ENCODE results near the gene PRPSAP2. TPM values are rescaled to one million over a fixed set of nuclear protein-coding genes. Genes with fewer than 3 reads are reported as not detected.

PRPSAP2 gene
- total and polyA plus RNA-seq, 4 donors = 18.2 to 56.1 (median 23.3) TPM

DNA sequence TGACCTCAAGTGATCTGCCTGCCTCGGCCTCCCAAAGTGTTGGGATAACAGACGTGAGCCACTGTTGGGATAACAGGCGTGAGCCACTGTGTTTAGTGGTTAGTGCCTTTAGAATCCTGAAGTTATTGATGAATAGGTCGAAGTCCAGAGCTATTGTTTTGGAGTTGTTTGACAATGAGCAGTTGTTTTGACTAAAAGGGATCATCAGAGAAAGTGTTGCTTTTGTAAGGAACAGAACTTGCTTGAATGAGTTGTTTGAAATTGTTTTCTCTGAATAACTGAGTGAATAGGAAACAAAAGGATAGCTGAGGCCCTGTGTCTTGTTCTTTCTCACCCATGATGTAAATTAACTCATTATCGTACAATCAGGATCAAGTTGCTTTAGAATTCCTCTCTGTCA lies 46.6 kb downstream of the PRPSAP2 start:
- TF ChIP-seq, protein P1, sequence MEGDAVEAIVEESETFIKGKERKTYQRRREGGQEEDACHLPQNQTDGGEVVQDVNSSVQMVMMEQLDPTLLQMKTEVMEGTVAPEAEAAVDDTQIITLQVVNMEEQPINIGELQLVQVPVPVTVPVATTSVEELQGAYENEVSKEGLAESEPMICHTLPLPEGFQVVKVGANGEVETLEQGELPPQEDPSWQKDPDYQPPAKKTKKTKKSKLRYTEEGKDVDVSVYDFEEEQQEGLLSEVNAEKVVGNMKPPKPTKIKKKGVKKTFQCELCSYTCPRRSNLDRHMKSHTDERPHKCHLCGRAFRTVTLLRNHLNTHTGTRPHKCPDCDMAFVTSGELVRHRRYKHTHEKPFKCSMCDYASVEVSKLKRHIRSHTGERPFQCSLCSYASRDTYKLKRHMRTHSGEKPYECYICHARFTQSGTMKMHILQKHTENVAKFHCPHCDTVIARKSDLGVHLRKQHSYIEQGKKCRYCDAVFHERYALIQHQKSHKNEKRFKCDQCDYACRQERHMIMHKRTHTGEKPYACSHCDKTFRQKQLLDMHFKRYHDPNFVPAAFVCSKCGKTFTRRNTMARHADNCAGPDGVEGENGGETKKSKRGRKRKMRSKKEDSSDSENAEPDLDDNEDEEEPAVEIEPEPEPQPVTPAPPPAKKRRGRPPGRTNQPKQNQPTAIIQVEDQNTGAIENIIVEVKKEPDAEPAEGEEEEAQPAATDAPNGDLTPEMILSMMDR (IDR thresholded peaks at IDR 0.05; ENCODE audit: control extremely low read depth, extremely low read depth) = no peak
- H3K9me3 ChIP-seq (ENCODE audit: control insufficient read depth in 4 of 4, insufficient read depth in 3 of 4, low read length in 3 of 4) = no peaks in the 10 kb centered on the region
- peaks cover 2 to 17% (median 14%) of the 10 kb centered on the region in 4 donors for H3K36me3 ChIP-seq (ENCODE audit: control insufficient read depth in 4 of 4, insufficient read depth in 4 of 4, low read length in 4 of 4)
- 94 to 95% methylated on average over 5 of the region's 5 CpGs for WGBS, 2 donors
- DNase-seq = no peak
- no peak for ATAC-seq (ENCODE audit: insufficient read depth, low FRiP score)
- no peaks in the 10 kb centered on the region for H3K27me3 ChIP-seq (ENCODE audit: control insufficient read depth in 3 of 3, insufficient read depth in 3 of 3, low read length in 2 of 3)
- H3K4me1 ChIP-seq (ENCODE audit: control insufficient read depth in 5 of 5, insufficient read depth in 5 of 5, low read length in 5 of 5) = no peaks in the 10 kb centered on the region
- H3K27ac ChIP-seq (ENCODE audit: low read depth in 1 of 2, low read length in 1 of 2) = no peak overlapping the region
- no peak overlapping the region for H3K4me3 ChIP-seq
- no peak overlapping the region for H3K9ac ChIP-seq (ENCODE audit: insufficient read depth in 1 of 2, low read length in 2 of 2)

DNA sequence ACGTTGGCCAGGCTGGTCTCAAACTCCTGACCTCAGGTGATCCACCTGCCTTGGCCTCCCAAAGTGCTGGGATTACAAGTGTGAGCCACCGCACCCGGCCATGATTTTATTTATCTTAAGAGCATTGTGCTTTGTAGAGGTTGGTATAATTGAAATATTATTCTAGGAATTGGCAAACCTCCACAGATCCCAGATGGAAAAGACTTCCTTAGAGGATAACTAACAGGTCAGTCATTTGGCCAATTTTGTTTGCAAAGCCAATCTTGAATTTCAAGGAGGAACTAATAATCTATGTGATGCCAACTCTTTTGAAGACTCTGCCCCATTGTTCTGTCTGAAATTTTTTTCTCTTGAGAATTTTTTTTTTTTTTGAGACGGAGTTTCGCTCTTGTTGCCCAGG lies 47.3 kb downstream of the PRPSAP2 start:
- TF ChIP-seq, protein P1 (IDR thresholded peaks at IDR 0.05; ENCODE audit: control extremely low read depth, extremely low read depth) = no peak

DNA sequence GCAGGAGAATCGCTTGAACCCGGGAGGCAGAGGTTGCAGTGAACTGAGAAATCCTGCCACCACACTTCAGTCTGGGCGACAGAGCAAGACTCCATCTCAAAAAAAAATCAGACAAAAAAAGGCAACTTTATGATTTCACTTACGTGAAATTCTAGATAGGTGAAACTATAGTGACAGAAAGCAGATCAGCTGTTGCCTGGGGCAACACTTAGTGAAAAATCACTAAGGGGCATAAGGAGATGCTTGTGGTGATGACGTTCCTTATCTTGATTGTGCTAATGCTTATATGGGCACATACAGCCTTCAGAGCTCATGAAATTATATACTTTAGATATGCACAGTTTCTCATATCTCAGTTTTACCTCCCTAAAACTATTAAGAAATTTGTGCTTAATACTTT lies 52.4 kb downstream of the PRPSAP2 start:
- H3K36me3 ChIP-seq (ENCODE audit: control insufficient read depth in 4 of 4, insufficient read depth in 4 of 4, low read length in 4 of 4) = peaks cover 5 to 18% (median 16%) of the 10 kb centered on the region in 4 donors
- no peak for ATAC-seq (ENCODE audit: insufficient read depth, low FRiP score)
- H3K27me3 ChIP-seq (ENCODE audit: control insufficient read depth in 3 of 3, insufficient read depth in 3 of 3, low read length in 2 of 3) = no peaks in the 10 kb centered on the region
- no peak overlapping the region for H3K9ac ChIP-seq (ENCODE audit: insufficient read depth in 1 of 2, low read length in 2 of 2)
- TF ChIP-seq, protein P1 (IDR thresholded peaks at IDR 0.05; ENCODE audit: control extremely low read depth, extremely low read depth) = no peak
- H3K9me3 ChIP-seq (ENCODE audit: control insufficient read depth in 4 of 4, insufficient read depth in 3 of 4, low read length in 3 of 4) = no peaks in the 10 kb centered on the region
- 94 to 95% methylated on average over 5 of the region's 5 CpGs for WGBS, 2 donors
- H3K4me1 ChIP-seq (ENCODE audit: control insufficient read depth in 5 of 5, insufficient read depth in 5 of 5, low read length in 5 of 5) = no peaks in the 10 kb centered on the region
- no peak overlapping the region for H3K4me3 ChIP-seq
- H3K27ac ChIP-seq (ENCODE audit: low read depth in 1 of 2, low read length in 1 of 2) = no peak overlapping the region
- no peak for DNase-seq

More for the DNA sequence above, 47.3 kb downstream of the PRPSAP2 start:
- no peak overlapping the region for H3K4me3 ChIP-seq
- H3K27me3 ChIP-seq (ENCODE audit: control insufficient read depth in 3 of 3, insufficient read depth in 3 of 3, low read length in 2 of 3) = no peaks in the 10 kb centered on the region
- WGBS, 2 donors = 77 to 85% methylated on average over 5 of the region's 5 CpGs
- no peak overlapping the region for H3K27ac ChIP-seq (ENCODE audit: low read depth in 1 of 2, low read length in 1 of 2)
- DNase-seq = no peak
- no peak for ATAC-seq (ENCODE audit: insufficient read depth, low FRiP score)
- H3K36me3 ChIP-seq (ENCODE audit: control insufficient read depth in 4 of 4, insufficient read depth in 4 of 4, low read length in 4 of 4) = peaks cover 2 to 17% (median 13%) of the 10 kb centered on the region in 4 donors
- H3K9ac ChIP-seq (ENCODE audit: insufficient read depth in 1 of 2, low read length in 2 of 2) = no peak overlapping the region
- no peaks in the 10 kb centered on the region for H3K9me3 ChIP-seq (ENCODE audit: control insufficient read depth in 4 of 4, insufficient read depth in 3 of 4, low read length in 3 of 4)
- H3K4me1 ChIP-seq (ENCODE audit: control insufficient read depth in 5 of 5, insufficient read depth in 5 of 5, low read length in 5 of 5) = no peaks in the 10 kb centered on the region

DNA sequence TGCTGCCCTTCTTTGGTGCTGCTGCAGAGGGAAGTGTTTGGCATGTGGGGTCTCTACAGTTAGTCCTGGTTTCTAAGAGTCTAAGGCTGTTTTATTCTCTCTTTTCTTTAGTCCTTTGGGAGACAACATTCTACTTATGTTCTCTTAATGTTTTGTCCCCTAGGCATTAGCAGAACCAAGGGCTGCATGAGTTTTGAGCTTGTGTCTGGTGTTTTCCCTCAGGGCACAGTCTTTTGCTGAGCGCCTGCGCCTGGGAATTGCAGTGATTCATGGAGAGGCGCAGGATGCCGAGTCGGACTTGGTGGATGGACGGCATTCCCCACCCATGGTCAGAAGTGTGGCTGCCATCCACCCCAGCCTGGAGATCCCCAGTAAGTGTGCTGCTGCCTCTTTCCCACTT lies 53.0 kb downstream of the PRPSAP2 start:
- 95 to 97% methylated on average over 6 of the region's 6 CpGs for WGBS, 2 donors
- H3K4me3 ChIP-seq = no peak overlapping the region
- TF ChIP-seq, protein P1 (IDR thresholded peaks at IDR 0.05; ENCODE audit: control extremely low read depth, extremely low read depth) = no peak
- no peaks in the 10 kb centered on the region for H3K4me1 ChIP-seq (ENCODE audit: control insufficient read depth in 5 of 5, insufficient read depth in 5 of 5, low read length in 5 of 5)
- DNase-seq = no peak
- H3K27me3 ChIP-seq (ENCODE audit: control insufficient read depth in 3 of 3, insufficient read depth in 3 of 3, low read length in 2 of 3) = no peaks in the 10 kb centered on the region
- H3K9me3 ChIP-seq (ENCODE audit: control insufficient read depth in 4 of 4, insufficient read depth in 3 of 4, low read length in 3 of 4) = no peaks in the 10 kb centered on the region
- H3K27ac ChIP-seq (ENCODE audit: low read depth in 1 of 2, low read length in 1 of 2) = no peak overlapping the region
- peaks cover 5 to 18% (median 16%) of the 10 kb centered on the region in 4 donors for H3K36me3 ChIP-seq (ENCODE audit: control insufficient read depth in 4 of 4, insufficient read depth in 4 of 4, low read length in 4 of 4)
- no peak for ATAC-seq (ENCODE audit: insufficient read depth, low FRiP score)
- H3K9ac ChIP-seq (ENCODE audit: insufficient read depth in 1 of 2, low read length in 2 of 2) = no peak overlapping the region
